Right cardiac atrium (tissue), 5 donors: ENCODE data around the gene DSG1. TPM values are rescaled to one million over a fixed set of nuclear protein-coding genes. Genes with fewer than 3 reads are reported as not detected.
"Not testable (repeated sequence)": the region's sequence is repeated elsewhere in the genome, so short reads cannot be mapped to it uniquely, and the experiment has no call there.

Experiments
- ATAC-seq, 2 donors: fragments of 200-7000 bp; cut with Tn5 transposase; one replicate each; pipeline versions ENCODE4 v1.8.0 to v1.9.1; 2020; ENCODE audit warnings: moderate library complexity in 2 of 2, mild to moderate bottlenecking in 1 of 2
- DNase-seq, 3 donors: peaks; one replicate each; pipeline ENCODE4 v3.0.0-alpha.2; 2020
- H3K27ac ChIP-seq: one replicate; pipeline ENCODE4 v1.5.1; 2013; ENCODE audit warnings: mild to moderate bottlenecking, low read length, control low read depth, moderate library complexity
- H3K27me3 ChIP-seq: one replicate; pipeline ENCODE4 v1.6.1; 2013; ENCODE audit not compliant: control insufficient read depth, insufficient read depth
- H3K4me1 ChIP-seq: one replicate; pipeline ENCODE4 v1.6.1; 2013; ENCODE audit warnings: low read length; ENCODE audit not compliant: control insufficient read depth, insufficient read depth
- H3K4me3 ChIP-seq: one replicate; pipeline ENCODE4 v1.5.1; 2013; ENCODE audit warnings: low read length, control low read depth
- H3K9me3 ChIP-seq: one replicate; pipeline ENCODE4 v1.6.1; 2013; ENCODE audit warnings: low read length; ENCODE audit not compliant: control insufficient read depth
- WGBS: extraction: QIAGEN DNeasy Blood & Tissue Kit; methylation state at CpG from one replicate; pipeline ENCODE4 v1.1.7; 2013; 5-methylcytosine and 5-hydroxymethylcytosine counted together
- intact Hi-C, 4 donors: fragments of 100-400 bp; cut with DNase I; formaldehyde crosslinking; loops; one replicate each; pipeline versions ENCODE4 v1.11.0 to v1.14.0; 2022 to 2023
- polyA plus RNA-seq: library from polyadenylated mRNA; stranded (reverse); fragments of 200-250 nt; gene quantifications from one replicate; pipeline ENCODE4 v1.2.3, GENCODE V29; 2013
- total RNA-seq, 4 donors: library from RNA; stranded (reverse); fragmentation: NEBNext Ultra II Directional; extraction: Animal tissue kit (Norgen Biotek cat#: 25700); gene quantifications; one replicate each; pipeline ENCODE4 v1.2.1, GENCODE V29; 2021
- donor health status: healthy with polysubstance abuse.
- donor health status: DM: no; HTN: yes; CAD: no.
- donor health status: DM: no; HTN: no; CAD: no.
- donor health status: DM: no; HTN: yes; CAD: no; lungs with severe emphysema.
- donor health status: DM: yes; HTN: yes; CAD: no.

Gene DSG1
- total and polyA plus RNA-seq, 5 donors: 0.34 to 4.3 (median 1.4) TPM

DNA sequence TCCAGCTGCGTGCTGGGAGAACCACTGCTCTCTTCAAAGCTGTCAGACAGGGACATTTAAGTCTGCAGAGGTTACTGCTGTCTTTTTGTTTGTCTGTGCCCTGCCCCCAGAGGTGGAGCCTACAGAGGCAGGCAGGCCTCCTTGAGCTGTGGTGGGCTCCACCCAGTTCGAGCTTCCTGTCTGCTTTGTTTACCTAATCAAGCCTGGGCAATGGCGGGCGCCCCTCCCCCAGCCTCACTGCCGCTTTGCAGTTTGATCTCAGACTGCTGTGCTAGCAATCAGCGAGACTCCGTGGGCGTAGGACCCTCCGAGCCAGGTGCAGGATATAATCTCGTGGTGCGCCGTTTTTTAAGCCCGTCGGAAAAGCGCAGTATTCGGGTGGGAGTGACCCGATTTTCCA is 35.4 kb downstream of the DSG1 start:
- DNase-seq, ATAC-seq, H3K27ac ChIP-seq, intact Hi-C loops, H3K27me3 ChIP-seq, H3K4me1 ChIP-seq, H3K9me3 ChIP-seq, H3K4me3 ChIP-seq: not testable (repeated sequence)
- 62% methylated on average over 4 of the region's 17 CpGs for WGBS

DNA sequence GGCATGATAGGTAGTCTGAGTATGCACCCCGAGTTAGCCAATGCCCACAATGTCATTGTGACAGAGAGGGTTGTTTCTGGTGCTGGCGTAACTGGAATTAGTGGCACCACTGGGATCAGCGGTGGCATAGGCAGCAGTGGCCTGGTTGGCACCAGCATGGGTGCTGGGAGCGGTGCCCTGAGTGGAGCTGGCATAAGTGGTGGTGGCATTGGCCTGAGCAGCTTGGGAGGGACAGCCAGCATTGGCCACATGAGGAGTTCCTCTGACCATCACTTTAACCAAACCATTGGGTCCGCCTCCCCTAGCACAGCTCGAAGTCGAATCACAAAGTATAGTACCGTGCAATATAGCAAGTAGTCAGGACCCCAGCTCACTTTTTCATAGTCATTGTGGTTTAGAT is 37.0 kb downstream of the DSG1 start:
- intact Hi-C loops: loop anchor here in 1 of 4 donors (5.0 kb wide), 1 partner anchor 248 kb away; no protein-coding TSS in a partner anchor
- Histone ChIP-seq H3K4me1 (no peaks in the 10 kb centered on the region), H3K27me3 (no peaks in the 10 kb centered on the region), H3K9me3 (no peaks in the 10 kb centered on the region), H3K27ac (no peak overlapping the region), H3K4me3 (no peak overlapping the region)
- ATAC-seq: no peak
- WGBS: 96% methylated on average over 8 of the region's 8 CpGs
- no peak for DNase-seq

DNA sequence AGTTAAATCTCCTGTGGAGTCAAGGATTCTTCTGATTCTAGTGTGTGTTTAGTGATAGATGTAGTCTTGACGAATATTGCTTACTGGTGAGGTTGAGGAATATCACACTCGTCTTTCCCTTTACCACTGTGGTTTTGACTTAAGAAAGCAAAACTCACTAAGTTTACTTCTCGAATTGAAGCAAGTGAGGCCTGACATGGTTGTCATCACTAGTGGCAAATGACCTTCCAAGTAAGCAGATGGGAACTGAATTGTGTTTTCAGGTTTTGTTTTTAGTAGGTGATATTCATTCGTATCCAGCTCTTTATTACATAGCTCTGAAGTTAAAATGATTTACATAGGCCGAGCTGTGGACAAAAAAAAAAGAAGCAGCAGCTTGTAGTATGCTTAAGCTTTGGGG is 38.1 kb downstream of the DSG1 start:
- no peak for ATAC-seq
- no peaks in the 10 kb centered on the region for H3K27me3 ChIP-seq
- WGBS: 81% methylated on average over 5 of the region's 5 CpGs
- intact Hi-C loops: loop anchor here in 1 of 4 donors (5.0 kb wide), 1 partner anchor 249 kb away; no protein-coding TSS in a partner anchor
- H3K4me1 ChIP-seq: no peaks in the 10 kb centered on the region
- H3K9me3 ChIP-seq: no peaks in the 10 kb centered on the region
- DNase-seq: no peak
- H3K4me3 ChIP-seq: no peak overlapping the region
- H3K27ac ChIP-seq: no peak overlapping the region

DNA sequence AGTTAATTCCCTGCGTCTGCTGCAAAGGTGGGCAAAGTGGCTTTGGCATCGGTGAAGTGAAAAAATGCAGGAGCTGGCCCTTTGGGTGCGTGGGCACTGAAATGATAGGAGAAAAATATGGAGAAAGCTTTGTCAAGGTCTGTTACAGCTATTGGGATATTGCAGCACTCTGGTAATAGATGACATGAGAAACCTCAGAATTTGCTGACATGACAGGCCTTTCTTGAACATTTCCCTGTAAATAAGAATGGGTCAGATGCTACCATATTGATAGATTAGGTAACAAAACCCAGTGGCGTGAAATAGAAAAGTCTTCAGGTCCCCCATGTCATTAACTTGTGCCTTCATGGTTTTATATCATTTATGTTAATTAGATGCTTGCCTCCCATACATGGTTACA is 46.2 kb downstream of the DSG1 start:
- Histone ChIP-seq H3K9me3 (no peaks in the 10 kb centered on the region), H3K27me3 (no peaks in the 10 kb centered on the region), H3K4me1 (no peaks in the 10 kb centered on the region), H3K4me3 (no peak overlapping the region), H3K27ac (no peak overlapping the region)
- intact Hi-C loops: no loop called here
- WGBS: 97% methylated on average over 4 of the region's 4 CpGs
- ATAC-seq: no peak
- no peak for DNase-seq

DNA sequence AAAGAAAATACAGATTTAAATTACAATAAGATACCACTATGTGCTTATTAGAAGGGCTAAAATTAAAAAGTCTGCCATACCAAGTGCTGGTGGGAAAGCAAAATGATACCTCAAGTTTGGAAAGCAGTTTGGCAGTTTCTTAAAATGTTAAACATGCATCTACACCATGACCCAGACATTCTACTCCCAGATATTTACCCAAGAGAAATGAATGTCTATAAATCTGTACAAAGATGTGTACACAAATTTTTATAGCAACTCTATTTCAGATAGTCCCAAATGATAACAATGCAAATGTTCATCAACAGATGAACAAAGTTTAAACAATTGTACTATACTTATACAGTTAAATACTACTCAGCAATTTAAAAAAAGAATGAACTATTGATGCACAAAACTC is 51.5 kb downstream of the DSG1 start:
- H3K27ac ChIP-seq: no peak overlapping the region
- H3K27me3 ChIP-seq: no peaks in the 10 kb centered on the region
- intact Hi-C loops: no loop called here
- H3K4me3 ChIP-seq: no peak overlapping the region
- no peaks in the 10 kb centered on the region for H3K9me3 ChIP-seq
- no peaks in the 10 kb centered on the region for H3K4me1 ChIP-seq
- ATAC-seq: no peak
- no peak for DNase-seq

DNA sequence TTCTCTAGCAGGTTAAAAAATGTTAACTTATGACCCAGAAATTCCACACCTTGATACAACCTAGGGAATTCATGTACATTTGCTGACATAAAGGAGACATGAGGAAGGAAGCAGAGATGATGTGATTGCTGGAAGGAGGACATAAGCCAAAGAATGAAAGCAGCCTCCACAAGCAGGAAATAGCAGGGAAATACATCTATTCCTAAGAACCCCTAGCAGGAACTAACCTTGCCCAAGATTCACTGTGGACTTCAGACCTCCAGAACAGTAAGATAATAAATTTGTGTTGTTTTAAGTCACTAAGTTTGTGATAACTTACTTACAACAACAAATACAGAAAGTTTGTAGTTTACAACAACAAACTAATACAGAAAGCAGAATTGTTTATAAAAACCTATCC is 54.0 kb downstream of the DSG1 start:
- Histone ChIP-seq H3K4me1 (no peaks in the 10 kb centered on the region), H3K9me3 (no peaks in the 10 kb centered on the region), H3K27ac (no peak overlapping the region), H3K27me3 (no peaks in the 10 kb centered on the region), H3K4me3 (no peak overlapping the region)
- intact Hi-C loops: no loop called here
- DNase-seq: no peak
- no peak for ATAC-seq

DNA sequence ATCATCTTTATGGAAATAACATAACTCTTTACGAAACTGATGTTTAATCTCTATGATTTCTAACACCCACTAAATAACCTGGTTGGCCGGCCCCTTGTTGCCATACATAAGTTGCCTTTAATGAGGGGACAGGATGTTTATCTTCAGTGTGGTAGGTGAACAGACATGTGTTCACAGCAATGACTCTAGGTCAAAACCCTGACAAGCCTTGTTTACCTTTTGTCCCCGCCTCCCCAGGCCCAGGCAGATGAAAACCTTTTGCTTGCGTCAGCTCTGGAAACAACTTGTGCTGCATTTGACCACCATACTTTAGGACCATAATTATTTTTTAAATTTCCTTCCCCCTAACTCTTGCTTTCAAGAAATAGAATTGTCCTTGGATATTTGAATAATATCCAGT is 55.7 kb downstream of the DSG1 start:
- ATAC-seq (no peak), DNase-seq (no peak)
- Histone ChIP-seq H3K4me1 (no peaks in the 10 kb centered on the region), H3K9me3 (no peaks in the 10 kb centered on the region), H3K27me3 (no peaks in the 10 kb centered on the region), H3K27ac (no peak overlapping the region), H3K4me3 (no peak overlapping the region)
- intact Hi-C loops: no loop called here
- 91% methylated on average over 4 of the region's 4 CpGs for WGBS

DNA sequence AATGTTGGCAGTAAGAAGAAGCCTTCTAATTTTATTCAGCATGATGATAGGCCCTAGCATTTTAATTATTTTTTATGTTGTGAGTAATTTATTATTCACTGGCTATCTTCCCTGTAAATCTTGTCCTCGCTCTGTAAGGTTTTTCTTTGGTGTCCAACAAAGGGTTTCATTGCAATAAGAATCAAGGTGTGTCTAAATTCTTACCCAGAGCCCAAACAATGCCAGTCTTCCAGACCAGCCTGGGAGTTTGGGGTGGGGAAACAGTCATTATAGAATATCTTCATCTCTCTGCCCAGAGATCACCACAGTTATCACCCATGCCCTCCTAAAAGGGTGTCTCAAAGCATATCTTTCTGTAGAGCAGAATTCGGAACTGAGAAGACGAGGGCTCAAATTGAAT is 58.5 kb downstream of the DSG1 start, which contains the start of gene DSG4:
Gene DSG4 (plus strand): TSS at position 301 of the 400 bp plus-strand sequence. CDS start 135 bp downstream, outside the sequence.
- 91% methylated on average over 3 of the region's 3 CpGs for WGBS
- intact Hi-C loops: no loop called here
- H3K4me1 ChIP-seq: no peaks in the 10 kb centered on the region

DNA sequence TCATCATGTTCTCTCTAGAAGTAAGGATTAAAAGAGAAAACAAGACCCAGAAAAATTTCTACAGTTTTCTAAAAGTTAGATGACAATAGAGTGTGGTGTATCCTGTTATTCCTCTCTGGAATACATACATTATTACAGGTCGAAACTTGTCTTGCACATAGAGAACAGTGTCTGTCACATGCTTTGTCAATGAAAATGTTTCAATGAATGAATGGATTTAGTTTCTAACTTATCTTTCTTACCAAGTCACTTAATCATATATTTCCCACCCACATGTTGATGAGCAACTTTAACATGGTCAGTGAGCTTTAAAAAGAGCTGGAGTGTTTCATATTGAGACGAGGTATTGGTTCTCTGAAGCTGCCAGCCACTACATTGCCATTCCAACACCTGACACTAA is 63.0 kb downstream of the DSG1 start:
- no peaks in the 10 kb centered on the region for H3K27me3 ChIP-seq
- WGBS: 88% methylated on average over 2 of the region's 2 CpGs
- H3K27ac ChIP-seq: no peak overlapping the region
- DNase-seq: no peak
- no peak for ATAC-seq
- H3K9me3 ChIP-seq: no peaks in the 10 kb centered on the region
- intact Hi-C loops: no loop called here
- H3K4me3 ChIP-seq: no peak overlapping the region
- no peaks in the 10 kb centered on the region for H3K4me1 ChIP-seq

More for the DNA sequence above, 58.5 kb downstream of the DSG1 start, which contains the start of gene DSG4:
- Histone ChIP-seq H3K9me3 (no peaks in the 10 kb centered on the region), H3K27ac (no peak within 1 kb of the TSS), H3K4me3 (no peak within 1 kb of the TSS), H3K27me3 (no peaks in the 10 kb centered on the region)
- DNase-seq: no peak
- ATAC-seq: no peak

DNA sequence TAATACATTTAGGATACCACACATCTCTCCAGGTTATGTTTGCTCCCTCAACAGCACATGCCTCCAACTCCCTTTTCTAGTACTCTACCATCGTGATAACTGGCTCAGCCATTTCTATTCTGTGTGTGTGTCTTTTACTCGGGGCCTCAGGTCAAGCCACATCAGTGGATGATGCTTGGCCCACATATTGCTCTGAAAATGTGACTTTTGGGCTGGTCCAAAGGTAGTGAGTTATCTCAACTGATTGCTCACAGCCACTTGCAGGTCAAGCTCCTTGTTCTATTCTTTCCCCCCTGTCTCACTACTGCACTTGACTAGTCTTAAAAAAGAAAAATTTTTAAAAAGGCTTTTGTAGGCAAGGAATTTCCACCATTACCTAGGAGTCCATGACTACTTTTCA is 64.1 kb downstream of the DSG1 start:
- DNase-seq (no peak), ATAC-seq (no peak)
- intact Hi-C loops: no loop called here
- H3K4me3 ChIP-seq: no peak overlapping the region
- no peaks in the 10 kb centered on the region for H3K9me3 ChIP-seq
- no peaks in the 10 kb centered on the region for H3K27me3 ChIP-seq
- no peaks in the 10 kb centered on the region for H3K4me1 ChIP-seq
- 86% methylated on average over 2 of the region's 2 CpGs for WGBS
- H3K27ac ChIP-seq: no peak overlapping the region

DNA sequence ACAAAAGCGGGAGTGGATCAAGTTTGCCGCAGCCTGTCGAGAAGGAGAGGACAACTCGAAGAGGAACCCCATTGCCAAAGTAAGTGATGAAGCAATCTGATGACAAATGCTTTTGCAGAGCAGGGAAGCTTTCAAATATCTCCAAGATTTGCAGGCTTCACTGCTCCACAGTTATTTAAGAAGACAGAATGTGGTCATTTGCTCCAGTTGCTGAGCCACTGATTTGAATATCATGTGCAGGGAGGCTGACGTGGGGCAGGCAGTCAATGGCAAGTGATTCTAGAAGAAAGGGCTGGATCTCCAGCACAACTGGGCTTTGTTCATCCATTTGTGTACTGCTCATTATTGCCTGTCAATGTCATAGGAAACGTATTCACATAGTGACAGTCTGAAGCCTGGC is 68.8 kb downstream of the DSG1 start:
- ATAC-seq: no peak
- Histone ChIP-seq H3K27me3 (no peaks in the 10 kb centered on the region), H3K4me3 (no peak overlapping the region), H3K4me1 (no peaks in the 10 kb centered on the region), H3K27ac (no peak overlapping the region), H3K9me3 (no peaks in the 10 kb centered on the region)
- intact Hi-C loops: no loop called here
- DNase-seq: no peak
- WGBS: 81% methylated on average over 6 of the region's 6 CpGs

DNA sequence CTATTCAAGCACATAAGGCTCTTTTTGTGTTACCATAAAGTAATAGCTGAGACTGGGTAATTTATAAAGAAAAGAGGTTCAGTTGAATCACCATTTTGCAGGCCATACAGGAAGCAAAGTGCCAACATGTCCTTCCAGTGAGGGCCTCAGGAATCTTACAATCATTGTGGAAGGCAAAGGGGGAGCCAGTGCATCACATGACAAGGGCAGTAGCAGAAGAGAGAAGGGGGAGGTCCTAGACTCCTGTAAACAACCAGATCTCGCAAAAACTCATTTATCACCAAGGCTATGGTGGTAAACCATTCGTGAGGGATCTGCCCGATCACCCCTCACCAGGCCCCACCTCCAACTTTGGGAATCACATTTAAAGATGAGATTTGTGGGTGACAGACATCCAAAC is 75.3 kb downstream of the DSG1 start:
- Histone ChIP-seq H3K4me1 (peaks cover 3% of the 10 kb centered on the region), H3K4me3 (no peak overlapping the region), H3K27ac (no peak overlapping the region), H3K27me3 (no peaks in the 10 kb centered on the region), H3K9me3 (no peaks in the 10 kb centered on the region)
- intact Hi-C loops: no loop called here
- ATAC-seq (no peak), DNase-seq (no peak)
- 92% methylated on average over 3 of the region's 3 CpGs for WGBS
